ENCODE results near the gene NCMAP.
"Not testable (repeated sequence)": the region's sequence is repeated elsewhere in the genome, so short reads cannot be mapped to it uniquely, and the experiment has no call there.

- TF ChIP-seq RFX5 (IDR thresholded peaks at IDR 0.05; ENCODE audit: low read depth, low read length); MAZ (IDR thresholded peaks at IDR 0.05; ENCODE audit: borderline replicate concordance, low read depth, low read length): not testable (repeated sequence)
Observed at GRCh38 chr1:24529292-24529691, 26.6 kb upstream of the NCMAP start.
